DND-41 (cell line): ENCODE data around the gene CBX4.

Source experiments
- EZH2 ChIP-seq: IDR thresholded peaks from 3 replicates; pipeline ENCODE4 v1.6.1; 2012; ENCODE audit warnings: borderline replicate concordance, low read depth, mild to moderate bottlenecking, moderate library complexity, low read length, inconsistent platforms; ENCODE audit not compliant: severe bottlenecking
- TF ChIP-seq, protein P1 (sequence below): IDR thresholded peaks from 2 replicates; pipeline ENCODE4 v1.5.1; 2012; ENCODE audit warnings: borderline replicate concordance, low read length, moderate library complexity, mild to moderate bottlenecking; ENCODE audit not compliant: poor library complexity, severe bottlenecking; ENCODE audit errors: extremely low read depth

DNA sequence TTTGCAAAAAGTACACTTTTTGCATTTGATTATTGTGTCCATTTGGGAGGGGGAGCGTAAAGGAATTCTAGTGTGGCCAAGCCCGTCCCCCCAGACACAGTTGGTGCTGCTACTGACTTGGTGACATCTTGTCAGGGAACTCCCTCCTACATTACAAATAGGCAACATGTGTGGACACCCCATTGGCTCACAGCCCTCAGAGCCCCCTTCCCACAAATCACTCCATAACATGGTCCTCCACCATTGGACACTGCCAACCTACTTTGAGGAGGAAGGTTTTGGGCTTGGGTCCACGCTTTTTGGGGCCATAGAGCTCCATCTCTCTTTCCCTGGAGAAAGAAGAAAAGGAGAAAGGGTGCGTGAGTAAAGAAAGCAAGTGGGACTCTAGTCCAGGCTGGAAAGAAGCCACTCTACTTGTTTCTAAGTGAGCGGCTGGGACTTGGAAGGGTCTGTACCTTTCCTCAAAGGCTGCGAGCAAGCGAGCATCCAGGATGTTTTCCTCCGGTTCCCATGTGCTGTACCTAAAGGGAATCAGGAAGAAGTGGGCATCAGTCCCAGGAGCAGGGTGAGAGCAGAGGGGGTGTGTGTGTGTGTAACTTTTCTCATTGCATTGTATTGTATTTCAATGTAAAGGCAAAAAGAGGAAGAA lies 43.3 kb downstream of the CBX4 start:
- TF ChIP-seq, protein P1, sequence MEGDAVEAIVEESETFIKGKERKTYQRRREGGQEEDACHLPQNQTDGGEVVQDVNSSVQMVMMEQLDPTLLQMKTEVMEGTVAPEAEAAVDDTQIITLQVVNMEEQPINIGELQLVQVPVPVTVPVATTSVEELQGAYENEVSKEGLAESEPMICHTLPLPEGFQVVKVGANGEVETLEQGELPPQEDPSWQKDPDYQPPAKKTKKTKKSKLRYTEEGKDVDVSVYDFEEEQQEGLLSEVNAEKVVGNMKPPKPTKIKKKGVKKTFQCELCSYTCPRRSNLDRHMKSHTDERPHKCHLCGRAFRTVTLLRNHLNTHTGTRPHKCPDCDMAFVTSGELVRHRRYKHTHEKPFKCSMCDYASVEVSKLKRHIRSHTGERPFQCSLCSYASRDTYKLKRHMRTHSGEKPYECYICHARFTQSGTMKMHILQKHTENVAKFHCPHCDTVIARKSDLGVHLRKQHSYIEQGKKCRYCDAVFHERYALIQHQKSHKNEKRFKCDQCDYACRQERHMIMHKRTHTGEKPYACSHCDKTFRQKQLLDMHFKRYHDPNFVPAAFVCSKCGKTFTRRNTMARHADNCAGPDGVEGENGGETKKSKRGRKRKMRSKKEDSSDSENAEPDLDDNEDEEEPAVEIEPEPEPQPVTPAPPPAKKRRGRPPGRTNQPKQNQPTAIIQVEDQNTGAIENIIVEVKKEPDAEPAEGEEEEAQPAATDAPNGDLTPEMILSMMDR: no peak
- TF ChIP-seq EZH2: no peak
